Measurements from ENCODE around the gene HOOK2. TPM values are rescaled to one million over a fixed set of nuclear protein-coding genes. Genes with fewer than 3 reads are reported as not detected.

HOOK2 gene
- total RNA-seq, 1 donor from 2014 or later: 65.3 TPM

DNA sequence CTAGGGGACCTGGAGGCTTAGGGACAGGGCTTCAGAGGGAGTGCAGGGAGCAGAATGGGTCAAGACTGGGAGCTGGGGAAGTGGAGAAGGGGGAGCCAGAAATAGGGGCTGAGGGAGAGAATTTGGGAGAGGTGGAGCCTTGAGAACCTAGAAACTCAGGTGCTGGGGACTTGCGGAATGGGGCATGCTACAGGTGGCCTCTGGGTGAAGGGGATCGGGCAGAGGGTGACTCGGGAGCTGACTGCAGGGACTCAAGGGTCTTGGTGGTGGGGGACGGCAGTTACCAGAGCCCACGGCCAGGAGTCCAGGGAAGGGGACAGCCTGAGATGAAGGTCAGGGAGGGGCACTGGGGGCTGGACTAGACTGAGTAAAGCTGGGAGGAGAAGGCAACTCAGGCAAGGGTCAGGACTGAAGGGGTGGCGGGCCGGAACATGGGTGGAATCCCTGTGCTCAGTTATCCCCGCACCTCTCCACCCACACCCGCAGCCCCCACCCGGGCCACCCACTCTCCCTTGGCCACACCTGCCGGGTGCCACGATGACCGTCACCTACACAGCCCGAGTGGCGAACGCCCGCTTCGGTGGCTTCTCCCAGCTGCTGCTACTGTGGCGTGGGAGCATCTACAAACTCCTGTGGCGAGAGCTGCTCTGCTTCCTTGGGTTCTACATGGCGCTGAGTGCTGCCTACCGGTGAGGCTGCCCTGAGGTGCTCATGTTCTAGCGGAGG lies 23.1 kb downstream of the HOOK2 start:
- Histone ChIP-seq H3K27ac (no peak overlapping the region), H3K4me3 (no peak overlapping the region), H3K9me3 (no peaks in the 10 kb centered on the region), H3K36me3 (peaks cover 9% of the 10 kb centered on the region), H3K4me1 (peaks cover 10% of the 10 kb centered on the region), H3K27me3 (peaks cover 7% of the 10 kb centered on the region)
- TF ChIP-seq, protein P1, sequence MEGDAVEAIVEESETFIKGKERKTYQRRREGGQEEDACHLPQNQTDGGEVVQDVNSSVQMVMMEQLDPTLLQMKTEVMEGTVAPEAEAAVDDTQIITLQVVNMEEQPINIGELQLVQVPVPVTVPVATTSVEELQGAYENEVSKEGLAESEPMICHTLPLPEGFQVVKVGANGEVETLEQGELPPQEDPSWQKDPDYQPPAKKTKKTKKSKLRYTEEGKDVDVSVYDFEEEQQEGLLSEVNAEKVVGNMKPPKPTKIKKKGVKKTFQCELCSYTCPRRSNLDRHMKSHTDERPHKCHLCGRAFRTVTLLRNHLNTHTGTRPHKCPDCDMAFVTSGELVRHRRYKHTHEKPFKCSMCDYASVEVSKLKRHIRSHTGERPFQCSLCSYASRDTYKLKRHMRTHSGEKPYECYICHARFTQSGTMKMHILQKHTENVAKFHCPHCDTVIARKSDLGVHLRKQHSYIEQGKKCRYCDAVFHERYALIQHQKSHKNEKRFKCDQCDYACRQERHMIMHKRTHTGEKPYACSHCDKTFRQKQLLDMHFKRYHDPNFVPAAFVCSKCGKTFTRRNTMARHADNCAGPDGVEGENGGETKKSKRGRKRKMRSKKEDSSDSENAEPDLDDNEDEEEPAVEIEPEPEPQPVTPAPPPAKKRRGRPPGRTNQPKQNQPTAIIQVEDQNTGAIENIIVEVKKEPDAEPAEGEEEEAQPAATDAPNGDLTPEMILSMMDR (IDR thresholded peaks at IDR 0.05): no peak
- intact Hi-C loops (cut with DNase I): no loop called here
- DNase-seq: no peak
- ATAC-seq: no peak

DNA sequence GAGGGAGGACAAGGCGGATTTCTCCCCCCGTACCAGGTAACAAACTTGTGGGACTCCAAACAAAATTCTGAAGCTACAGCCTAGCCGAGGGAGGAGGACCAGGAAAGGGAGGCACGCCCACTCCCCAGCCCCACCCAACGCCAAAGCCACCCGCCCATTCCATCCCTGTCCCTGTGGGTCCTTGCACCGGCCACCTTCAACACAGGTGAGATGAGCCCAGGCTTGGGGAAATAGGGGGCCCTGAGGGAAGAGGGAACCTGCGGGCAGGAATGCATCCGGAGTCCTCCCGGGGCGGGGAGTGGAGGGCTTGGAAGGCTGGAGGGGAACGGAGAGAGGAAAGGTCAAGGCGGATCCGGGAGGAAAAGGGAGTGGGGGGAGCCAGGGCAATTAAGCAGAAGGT lies 23.7 kb downstream of the HOOK2 start, which contains the start of gene BEST2:
Gene BEST2 (plus strand): TSS at position 157 of the 400 bp plus-strand sequence. CDS start 802 bp downstream, outside the sequence.
- peaks cover 7% of the 10 kb centered on the region for H3K27me3 ChIP-seq

DNA sequence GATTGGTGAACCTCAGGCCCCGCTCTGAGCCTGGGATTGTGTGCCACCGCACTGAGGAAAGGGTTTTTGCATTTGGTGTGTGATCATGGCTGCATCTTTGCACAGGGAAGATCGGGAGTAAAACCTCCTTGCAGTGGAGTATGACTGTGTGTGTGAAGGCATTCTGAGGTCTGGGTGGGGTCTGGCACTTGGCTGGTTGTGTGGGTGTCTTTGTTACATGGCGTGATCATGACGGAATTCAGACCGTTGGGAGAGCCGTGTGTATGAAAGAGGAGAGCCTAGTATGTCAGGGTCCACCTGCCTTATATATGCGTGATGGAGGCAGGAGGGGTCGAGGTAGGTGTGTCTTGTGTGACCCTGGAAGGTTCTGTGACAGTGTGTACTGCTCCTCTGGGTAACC lies 24.5 kb downstream of the HOOK2 start:
- peaks cover 7% of the 10 kb centered on the region for H3K27me3 ChIP-seq
- ATAC-seq (no peak), DNase-seq (no peak)
- H3K27ac ChIP-seq: no peak overlapping the region
- no peaks in the 10 kb centered on the region for H3K9me3 ChIP-seq
- TF ChIP-seq, protein P1 (IDR thresholded peaks at IDR 0.05): no peak
- no peak overlapping the region for H3K4me3 ChIP-seq
- H3K36me3 ChIP-seq: peaks cover 20% of the 10 kb centered on the region
- intact Hi-C loops (cut with DNase I): no loop called here
- H3K4me1 ChIP-seq: peaks cover 8% of the 10 kb centered on the region

More for the DNA sequence above, 23.7 kb downstream of the HOOK2 start, which contains the start of gene BEST2:
- no peaks in the 10 kb centered on the region for H3K9me3 ChIP-seq
- intact Hi-C loops (cut with DNase I): no loop called here
- H3K36me3 ChIP-seq: peaks cover 13% of the 10 kb centered on the region
- DNase-seq: no peak
- ATAC-seq: no peak
- TF ChIP-seq, protein P1 (IDR thresholded peaks at IDR 0.05): no peak
- no peak within 1 kb of the TSS for H3K4me3 ChIP-seq
- peaks cover 8% of the 10 kb centered on the region for H3K4me1 ChIP-seq
- no peak within 1 kb of the TSS for H3K27ac ChIP-seq

DNA sequence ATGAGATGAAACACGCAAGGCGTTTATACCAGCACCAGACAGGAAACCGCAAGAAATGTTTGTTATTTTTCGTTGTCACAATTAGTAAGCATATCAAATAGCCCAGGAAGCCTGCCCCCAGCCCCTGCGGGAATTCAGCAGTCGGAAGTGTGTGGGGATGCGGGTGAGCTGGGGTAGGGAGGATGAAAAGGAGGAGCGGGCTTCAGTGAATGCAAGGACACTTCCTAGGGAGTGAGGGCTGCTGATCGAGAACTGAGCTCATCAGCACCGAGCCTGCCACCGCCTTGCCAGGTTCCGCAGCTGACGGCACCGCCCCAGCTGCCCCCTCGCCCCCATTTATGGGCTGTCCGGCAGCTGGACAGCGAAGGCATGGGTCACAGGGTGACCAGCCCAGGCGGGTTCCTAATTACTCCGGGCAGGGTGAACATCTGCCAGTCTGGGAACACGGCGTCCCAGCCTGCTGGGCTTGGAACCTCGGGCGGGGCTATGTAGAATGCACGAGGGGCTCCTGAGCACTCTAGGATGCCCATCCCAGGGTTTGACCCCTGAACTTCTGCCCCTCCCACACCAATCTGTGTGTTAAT lies 25.3 kb downstream of the HOOK2 start:
- no peak overlapping the region for H3K27ac ChIP-seq
- peaks cover 8% of the 10 kb centered on the region for H3K4me1 ChIP-seq
- H3K36me3 ChIP-seq: peaks cover 28% of the 10 kb centered on the region
- H3K9me3 ChIP-seq: no peaks in the 10 kb centered on the region
- no peak overlapping the region for H3K4me3 ChIP-seq
- ATAC-seq: no peak
- DNase-seq: no peak
- TF ChIP-seq, protein P1 (IDR thresholded peaks at IDR 0.05): no peak
- H3K27me3 ChIP-seq: peaks cover 7% of the 10 kb centered on the region
- intact Hi-C loops (cut with DNase I): no loop called here

DNA sequence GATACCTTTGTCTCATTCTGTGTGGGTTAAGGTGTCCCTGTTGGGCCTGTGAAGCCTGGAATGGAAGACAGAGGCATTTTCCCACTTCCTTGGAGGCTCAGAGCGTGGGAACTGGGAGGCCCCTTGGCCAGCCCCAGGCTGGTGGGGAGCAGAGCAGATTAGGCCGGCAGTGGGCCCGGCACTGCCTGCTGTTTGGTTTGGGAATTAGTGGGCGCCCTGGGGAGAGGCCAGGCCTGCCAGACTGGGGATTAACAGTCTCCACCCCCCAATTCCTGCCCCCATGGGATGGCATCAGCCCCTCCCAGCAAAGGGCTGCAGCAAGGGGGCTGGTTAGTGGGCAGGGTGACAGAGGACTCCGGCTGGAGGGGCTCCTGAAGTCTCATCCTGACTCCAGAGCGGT lies 26.9 kb downstream of the HOOK2 start:
- intact Hi-C loops (cut with DNase I): no loop called here
- peaks cover 38% of the 10 kb centered on the region for H3K36me3 ChIP-seq
- peaks cover 3% of the 10 kb centered on the region for H3K27me3 ChIP-seq
- no peak overlapping the region for H3K4me3 ChIP-seq
- H3K27ac ChIP-seq: no peak overlapping the region
- H3K9me3 ChIP-seq: no peaks in the 10 kb centered on the region
- no peak for DNase-seq
- H3K4me1 ChIP-seq: peaks cover 8% of the 10 kb centered on the region
- TF ChIP-seq, protein P1 (IDR thresholded peaks at IDR 0.05): no peak
- no peak for ATAC-seq
